ENCODE results near the gene CFAP141.

DNA sequence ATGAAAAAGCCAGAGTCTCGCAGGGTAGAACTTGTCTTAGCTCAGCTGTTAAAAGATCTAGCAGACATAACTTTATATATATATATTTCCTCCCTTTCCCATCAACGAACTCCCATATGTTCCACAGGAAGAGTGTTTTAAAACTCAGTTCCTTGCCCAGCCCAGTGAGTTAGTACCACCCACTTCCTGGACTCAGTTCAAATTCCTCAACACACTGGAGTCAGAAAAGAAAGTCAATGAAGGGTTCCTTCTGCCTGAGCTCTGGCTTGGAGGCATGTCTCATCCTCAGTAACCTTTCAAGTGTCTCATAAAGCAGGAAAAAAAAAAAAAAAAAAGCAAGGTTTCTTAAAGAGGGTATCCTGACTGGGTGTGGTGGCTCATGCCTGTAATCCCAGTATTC is 29.8 kb downstream of the CFAP141 start:
- TF ChIP-seq EZH2phosphoT487 (IDR thresholded peaks at IDR 0.05; ENCODE audit: low read depth) (no peak), CTCF (IDR thresholded peaks at IDR 0.05; ENCODE audit: low read depth, low read length) (no peak)
